Midbrain (tissue), 1 donor: ENCODE results near the gene KLHL6.

ENCODE experiments used
- DNase-seq: peaks from one replicate; lab custom pipeline; 2025; lab: John Stamatoyannopoulos, UW

Gene KLHL6

DNA sequence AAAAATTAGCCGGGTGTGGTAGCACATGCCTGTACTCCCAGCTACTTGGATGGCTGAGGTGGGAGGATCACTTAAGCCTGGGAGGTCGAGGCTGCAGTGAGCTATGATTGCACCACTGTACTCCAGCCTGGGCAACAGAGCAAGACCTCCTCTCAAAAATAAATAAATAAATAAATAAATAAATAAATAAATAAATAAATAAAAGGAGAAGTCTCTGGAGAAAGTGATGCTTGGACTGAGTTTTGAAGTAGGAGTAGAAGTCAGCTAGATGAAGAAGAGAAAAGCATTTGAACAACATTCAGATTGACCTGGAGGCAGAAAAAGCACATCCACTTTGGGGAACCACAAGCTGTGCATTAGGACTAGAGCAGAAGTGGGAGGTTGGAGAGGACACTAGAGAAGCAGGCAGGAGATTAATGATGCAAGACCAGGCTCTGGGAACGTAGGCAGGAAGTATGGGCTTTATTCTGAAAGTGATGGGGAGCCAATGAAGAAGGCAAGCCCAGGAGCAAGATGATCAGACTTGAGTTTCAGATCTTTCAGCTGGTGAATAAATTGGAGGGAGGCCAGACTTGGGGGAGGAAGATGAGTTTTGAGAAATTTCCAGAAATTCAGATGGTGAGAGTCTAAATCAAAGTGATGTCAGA is 48.7 kb downstream of the KLHL6 start:
- no peak for DNase-seq

DNA sequence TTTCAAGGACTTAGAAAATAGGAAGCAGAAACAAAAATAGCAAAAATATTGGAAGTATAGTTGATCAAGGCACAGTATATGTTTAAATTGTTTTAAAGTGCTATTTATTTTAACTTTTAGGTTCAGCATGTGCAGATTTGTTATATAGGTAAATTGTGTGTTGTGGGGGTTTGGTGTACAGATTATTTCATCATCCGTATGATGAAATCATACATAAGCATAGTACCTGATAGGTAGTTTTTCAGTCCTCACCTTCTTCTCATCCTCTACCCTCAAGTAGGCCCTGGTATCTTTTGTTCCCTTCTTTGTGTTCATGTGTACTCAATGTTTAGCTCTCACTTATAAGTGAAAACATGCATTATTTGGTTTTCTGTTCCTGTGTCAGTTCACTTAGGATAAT is 50.9 kb downstream of the KLHL6 start:
- no peak for DNase-seq

DNA sequence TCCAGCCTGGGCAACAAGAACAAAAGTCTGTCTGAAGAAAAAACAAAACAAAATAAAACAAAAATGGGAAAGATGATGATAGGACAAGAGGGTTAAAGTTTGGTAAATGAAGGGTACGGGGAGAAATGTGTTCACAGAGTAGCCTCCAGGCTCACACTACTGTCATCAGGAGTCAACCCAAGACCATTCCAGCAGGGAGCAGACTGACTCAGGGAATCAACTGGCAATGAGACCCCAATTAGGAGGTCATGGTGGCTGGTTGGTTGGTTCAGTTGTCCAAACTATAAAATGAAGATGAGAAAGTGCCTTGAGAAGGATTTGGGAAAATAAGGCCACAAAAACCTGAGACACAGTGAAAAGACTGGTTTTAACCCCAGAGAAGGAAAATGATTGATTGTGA is 51.8 kb downstream of the KLHL6 start:
- DNase-seq, result no peak

DNA sequence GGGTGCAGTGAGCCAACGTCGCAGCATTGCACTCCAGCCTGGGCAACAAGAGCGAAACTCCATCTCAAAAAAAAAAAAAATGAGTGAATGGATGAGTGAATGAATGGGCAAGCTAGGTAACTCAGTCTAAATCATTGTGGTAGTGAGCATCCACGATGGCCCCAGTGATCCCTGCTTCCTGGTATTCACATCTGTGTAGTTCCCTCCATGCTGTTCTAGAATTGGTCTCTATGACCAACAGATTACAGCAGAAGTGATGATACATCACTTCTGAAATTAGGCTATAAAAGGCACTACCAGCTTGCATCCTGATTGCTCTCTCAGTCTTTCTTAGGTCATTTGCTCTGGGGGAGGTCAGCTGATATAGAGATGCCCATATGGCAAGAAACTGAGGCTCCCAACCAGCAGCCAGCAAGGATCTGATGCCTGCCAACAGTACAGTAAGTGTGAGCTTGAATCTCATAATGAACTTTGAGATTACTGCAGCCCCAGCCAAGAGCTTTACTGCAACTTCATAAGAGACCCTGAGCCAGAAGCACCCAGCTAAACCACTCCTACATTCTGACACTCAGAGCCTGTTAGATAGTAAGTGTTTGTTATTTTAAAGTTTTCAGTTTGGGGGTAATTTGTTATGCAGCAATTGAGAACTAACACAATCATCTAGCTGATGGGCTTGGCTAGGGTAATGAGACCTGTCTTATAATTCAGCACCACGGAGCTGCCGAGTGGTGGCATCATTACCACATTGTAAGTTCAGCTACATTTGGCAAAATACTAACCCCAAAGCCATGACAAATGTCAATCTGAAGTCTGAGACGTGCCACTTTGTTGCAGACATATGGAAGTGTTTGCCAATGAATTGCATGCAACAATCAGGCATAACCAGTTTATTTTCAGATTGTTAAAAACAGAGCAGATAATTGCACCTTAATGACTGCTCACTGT is 53.0 kb downstream of the KLHL6 start:
- peak; percentile 67 for DNase-seq

DNA sequence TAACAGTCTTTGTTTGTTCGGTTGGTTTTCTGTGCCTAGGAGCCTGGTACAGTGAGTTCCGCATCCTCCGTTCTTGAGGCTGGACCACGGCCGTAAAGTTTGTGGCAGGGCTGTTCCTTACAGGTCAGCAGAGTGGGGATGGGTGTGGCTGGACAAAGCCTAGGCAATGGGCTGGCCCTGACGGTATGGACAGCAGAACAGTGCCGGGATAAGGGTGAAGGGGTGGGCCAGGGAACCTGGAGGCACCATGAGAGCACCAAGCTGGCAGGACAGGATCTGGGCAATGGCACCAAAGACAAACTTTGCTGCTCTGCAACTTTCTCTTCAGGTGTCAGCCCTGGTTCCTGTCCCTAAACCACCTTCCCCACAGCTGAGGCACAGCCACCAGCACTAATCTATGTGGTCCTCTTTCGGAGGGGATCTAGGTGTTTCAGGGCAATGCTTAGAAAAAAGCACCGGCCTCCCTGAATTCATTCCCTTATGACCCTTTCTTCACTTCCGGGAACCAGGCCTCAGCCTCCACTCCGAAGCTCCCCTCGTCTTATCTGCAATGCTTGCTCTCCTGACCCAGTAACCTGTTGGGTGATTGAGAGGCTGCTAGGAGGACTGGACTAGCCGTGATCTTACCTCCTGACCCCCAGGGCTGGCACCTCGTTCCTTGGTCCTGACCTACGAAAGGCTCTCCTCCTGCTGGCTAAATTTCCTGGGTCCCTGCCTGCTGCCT is 54.4 kb downstream of the KLHL6 start:
- no peak for DNase-seq

DNA sequence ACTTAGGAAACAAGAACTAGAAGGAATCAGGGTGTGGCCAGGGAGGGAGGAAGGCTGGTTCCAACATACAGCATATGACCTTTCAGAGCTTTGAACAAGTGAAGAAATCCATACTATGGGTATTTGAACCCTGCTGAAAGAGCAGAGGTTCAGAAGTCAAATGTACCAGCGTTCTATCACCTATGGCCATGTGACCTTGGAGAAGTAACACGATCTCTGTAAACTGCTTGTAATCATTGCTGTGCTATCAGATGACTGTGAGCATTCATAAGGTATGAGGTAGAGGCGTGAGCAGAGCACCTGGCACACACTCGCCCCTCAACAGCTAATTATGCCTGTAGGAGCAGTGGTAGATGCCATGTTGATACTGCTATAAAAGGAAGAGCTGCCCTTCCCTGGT is 55.2 kb downstream of the KLHL6 start:
- DNase-seq, result no peak

DNA sequence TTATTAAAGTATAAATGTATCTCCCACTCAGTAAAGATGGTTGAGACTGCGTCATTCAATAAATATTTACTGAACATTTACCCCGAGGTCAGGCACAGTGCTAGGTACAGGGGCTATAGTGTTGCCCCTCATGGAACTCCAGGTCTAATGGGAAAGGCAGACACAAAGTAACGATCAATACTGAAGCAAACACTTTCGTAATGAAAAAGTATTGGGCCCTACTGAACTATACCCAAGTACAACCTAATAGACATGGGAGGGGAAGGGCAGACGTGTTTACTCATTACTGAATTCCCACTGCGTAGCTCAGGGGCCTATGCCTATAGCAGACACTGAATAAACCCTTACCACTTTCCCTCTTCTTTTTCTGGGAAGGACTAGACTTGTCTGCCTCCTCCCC is 56.9 kb downstream of the KLHL6 start:
- no peak for DNase-seq

DNA sequence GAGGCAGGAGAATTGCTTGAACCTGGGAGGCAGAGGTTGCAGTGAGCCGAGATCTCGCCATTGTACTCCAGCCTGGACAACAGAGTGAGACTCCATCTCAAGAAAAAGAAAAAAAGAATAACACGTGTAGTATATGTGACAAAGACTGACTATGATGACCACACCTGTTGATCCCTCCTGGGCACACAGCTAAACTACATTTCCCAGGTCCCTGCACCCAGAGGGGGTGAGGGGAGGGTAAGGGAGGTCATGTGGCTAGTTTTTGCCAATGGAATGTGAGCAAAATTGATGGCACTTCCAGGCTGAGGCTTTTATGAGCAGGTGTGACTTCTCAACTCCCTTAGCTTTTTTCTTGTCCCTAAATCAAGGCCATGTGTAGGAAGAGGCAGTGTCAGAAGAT is 58.2 kb downstream of the KLHL6 start:
- no peak for DNase-seq

DNA sequence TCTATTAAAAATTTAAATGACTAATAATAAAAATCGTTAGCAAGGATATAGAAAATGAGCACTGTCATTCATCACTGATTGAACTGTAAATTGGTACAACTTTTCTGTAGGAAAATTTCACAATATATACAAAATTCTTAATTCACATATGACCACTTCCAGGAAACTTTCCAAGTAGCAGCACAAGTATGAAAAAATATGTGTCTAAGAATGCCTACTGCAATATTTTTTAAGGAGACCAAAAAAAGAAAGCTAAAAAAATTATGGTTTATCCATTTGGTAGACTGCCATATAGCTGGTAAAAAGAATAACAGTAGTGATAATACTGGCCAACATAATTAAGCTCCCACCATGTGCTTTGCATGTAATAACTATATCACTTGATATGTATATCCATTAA is 59.2 kb downstream of the KLHL6 start:
- DNase-seq, result no peak

DNA sequence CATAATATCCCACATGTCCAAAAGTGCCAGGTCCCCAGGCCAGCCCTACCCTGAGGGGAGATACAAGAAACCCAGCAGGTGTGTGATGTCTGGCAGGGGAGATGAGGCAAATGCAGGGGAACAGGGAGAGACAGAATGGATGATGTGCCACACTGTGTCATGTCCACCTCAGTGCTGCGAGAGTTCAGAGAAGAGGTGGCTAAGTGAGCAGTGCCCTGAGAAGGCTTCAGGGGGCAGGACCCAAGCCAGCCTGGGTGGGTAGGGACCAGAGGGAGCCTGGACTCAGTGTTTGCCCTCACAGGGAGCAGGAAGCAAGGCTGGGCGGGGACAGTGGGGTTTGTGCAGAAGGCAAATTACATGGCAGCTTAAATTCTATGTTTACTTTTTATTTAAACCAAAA is 61.2 kb downstream of the KLHL6 start:
- no peak for DNase-seq

DNA sequence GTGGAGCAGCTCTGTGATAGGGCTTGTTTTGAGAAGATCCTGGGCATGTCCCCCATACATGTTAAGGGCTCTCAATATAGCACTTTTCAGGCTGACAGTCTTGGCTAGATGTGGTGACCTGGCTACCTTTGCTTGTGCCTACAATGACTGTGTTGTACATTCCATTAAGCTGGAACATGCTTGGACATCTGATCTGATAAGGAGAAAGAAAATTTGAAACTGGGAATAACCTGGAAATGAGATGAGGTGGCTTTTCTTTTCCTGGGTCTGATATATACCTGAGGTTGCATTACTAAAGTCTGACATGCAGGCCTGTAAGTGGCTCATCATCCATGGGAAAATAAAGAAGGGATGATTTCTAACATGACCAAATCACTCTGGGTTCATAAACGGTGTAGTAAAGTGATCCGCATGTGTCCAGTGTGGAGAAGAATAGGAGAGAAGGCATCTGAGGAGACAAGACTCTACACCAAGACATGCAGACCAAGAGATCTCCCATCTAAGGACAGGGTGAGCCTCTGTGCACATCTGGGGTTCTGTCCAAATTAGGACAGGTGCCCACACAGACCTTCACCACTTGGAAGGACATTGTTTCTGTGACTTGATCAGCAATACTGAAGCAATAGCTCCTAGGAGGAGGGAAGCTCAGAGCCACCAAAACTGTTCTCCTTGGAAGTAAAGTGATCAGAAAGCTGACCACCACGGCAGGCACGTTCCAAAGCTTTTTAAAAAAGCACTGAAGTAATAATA is 62.0 kb downstream of the KLHL6 start:
- DNase-seq, result no peak

DNA sequence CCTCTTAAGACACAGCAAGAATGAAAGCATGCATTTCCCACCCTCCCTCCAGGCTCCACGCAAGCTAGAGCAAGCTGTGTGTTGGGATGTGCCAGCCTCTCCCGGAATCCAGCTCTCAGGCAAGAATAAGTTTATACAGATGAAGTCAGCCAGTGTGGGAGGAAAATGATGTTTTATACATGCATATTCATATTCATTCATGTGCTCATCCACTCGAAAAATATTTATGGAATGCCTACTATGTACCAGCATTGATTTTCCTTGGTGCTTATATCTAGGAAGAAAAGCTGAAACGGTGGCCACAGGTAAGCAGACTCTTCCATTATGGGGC is 62.7 kb downstream of the KLHL6 start:
- DNase-seq, result no peak

DNA sequence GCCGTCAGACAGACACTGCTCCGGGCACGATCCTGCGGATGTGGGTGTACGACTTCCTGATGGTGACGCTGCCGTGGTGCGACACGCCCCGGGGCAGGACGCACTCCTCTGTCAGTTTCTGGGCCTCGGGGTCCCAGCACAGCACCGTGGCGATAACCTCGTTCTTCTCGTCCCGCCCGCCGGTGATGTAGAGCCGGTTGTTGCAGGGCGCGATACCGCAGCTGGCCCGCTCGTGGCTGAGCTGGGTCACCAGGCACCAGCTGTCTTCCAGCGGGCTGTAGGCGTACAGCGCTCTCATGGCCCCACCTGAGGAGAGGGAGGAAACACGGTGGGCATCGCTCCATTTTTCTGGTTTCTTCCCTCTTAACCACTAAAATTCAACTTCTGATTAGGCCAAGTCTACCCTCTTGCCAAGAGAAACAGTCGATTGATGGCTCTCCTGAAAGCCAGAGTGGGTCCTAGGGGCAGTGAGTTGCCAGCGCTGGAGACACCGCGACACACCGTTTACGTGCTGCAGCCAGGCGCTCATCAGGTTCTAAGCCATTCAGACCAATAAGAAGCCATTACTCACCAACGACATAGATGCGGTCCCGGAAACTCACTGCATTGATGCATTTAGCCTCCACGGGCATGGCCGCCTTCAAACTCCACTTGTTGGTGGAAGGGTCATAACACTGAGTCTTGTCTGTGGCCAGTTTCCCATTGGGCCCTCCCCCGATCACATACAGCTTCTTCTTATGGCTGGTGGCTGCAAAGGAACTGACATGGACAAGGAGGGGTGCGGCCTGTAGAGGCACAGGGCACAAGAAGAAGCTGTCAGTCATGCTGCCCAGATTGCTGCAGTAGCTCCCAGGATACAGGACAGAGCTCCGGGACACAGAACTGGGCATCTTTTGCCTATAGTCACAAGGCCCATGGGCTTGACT is 63.3 kb downstream of the KLHL6 start:
- no peak for DNase-seq

DNA sequence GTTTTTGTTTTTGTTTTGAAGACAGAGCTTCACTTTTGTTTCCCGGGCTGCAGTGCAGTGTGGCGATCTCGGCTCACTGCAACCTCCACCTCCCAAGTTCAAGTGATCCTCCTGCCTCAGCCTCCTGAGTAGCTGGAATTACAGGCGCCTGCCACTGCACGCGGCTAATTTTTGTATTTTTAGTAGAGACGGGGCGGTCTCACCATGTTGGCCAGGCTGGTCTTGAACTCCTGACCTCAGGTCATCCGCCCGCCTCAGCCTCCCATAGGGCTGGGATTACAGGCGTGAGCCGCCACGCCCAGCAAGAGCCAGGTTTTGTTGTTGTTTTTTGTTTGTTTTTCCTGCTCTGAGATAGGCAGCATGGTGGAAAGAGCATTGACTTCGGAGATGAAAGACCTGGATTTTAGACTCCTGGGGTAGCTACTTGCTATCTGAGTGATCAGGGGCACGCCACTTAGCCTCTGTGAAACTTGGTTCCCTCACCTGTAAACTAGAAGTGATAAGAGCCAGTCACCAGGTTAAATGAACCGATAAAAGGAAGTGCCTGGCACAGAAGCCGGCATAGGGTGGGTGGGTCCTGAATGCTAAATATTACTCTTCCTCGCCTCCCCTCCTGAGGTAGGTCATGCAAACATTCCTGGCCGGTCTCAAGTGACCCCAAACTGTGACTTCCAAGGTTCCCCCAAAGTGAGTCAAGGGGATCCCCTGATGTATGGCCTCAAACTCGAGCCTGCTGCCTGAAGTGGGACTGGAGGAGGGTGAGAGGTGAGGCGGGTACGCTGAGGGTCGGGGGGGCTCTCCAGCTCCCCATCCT is 64.2 kb downstream of the KLHL6 start:
- DNase-seq, result no peak

DNA sequence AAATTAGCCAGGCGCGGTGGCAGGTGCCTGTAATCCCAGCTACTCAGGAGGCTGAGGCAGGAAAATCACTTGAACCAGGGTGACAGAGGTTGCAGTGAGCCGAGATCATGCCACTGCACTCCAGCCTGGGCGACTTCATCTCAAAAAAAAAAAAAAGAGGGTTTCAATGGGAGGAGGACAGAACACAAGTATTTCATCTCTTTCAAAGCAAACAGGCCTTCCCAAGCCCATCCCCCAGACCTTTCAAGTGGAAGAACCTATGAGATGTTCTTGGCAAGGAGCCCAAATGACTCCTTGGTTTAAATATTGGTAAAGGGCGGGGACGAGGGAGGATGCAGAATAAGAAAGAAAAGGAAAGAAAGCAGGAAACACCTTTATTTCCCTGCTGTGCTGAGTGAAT is 64.9 kb downstream of the KLHL6 start:
- DNase-seq, result no peak

DNA sequence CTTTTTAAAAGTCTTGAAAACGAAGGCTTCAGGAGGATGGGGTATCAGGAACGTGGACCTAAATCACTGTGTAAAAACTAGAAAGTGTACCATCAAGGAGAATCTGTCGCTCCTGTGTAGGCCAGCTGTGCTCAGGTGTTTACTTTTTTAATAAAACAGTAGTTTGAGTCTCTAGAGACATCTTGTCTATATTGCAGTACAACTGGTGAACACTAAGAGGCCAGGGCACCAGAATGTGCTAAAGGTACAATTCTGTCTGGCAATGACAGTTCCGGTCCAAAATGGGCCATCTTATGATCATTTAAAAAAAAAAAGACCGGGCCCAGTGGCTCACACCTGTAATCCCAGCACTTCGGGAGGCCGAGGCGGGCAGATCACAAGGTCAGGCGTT is 65.3 kb downstream of the KLHL6 start:
- DNase-seq, result no peak

DNA sequence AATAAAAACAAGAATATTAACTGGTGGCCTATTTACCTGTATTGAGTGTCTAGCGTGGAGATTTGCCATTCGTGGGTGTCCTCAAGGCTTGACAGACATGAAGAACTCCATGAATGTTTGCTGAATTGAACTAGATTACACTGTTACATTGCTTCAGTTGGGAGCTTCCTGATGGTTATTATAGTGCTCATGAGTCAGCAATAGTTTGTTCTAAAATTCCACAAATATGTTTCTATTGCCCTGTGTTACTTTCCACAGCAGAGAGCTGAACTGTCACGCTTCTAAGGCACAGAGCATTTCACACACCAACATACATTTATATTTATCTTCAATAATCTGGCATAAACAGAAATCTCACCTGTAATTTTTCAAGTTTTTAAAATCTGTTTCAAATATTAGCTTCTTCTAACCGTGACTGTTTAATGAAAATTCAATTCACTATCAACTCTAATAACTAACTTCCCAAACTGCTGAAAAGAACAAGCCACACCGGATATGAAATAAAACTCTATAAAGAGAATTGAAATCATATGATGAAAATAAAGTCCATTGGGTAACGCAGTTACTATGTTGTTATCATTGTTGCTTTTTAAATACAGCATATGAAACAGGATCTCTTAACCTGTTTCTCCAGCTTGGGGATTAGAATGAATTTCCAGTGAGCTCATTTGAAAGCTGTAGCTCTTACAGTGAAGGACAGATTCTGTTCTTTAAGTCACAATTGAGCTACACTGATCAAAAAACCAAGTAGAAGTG is 65.9 kb downstream of the KLHL6 start:
- DNase-seq, result no peak

DNA sequence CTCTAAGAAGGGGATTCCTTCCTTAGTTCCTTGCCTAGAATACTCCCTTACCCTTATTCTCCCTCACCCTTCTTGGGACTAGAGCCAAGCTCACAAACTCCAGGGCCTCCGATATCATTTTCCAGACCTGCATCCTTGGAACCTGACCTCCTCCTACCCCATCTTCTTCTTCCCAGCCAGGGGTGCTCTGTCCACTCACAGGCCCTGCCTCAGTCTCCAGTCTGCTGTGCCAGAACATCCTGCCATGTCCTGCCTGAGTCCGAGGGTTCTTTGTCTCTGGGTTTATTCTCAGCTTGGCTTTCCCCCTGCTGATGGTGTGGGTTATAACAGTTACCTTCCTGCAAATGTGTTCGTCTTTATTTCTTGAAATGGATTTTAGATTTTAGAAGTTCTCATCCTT is 67.2 kb downstream of the KLHL6 start:
- no peak for DNase-seq

DNA sequence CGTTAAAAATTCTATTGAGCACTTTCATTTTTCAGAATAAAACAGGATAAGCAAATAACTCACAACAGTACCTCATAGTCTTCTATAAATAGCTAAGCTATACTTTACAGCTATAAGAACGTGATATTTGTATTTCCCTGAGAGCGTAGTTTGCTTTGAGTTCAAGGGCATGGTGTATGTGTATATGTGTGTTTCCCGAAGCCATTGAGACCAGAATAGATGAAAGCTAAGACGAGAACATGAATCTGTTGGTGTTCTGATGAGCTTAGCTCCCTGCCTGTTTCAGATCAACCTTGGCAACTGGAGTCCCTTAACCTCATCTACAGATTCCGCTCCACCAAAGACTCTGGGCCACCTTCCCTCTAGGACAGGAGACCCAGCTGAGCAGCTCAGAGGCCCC is 67.6 kb downstream of the KLHL6 start:
- no peak for DNase-seq

DNA sequence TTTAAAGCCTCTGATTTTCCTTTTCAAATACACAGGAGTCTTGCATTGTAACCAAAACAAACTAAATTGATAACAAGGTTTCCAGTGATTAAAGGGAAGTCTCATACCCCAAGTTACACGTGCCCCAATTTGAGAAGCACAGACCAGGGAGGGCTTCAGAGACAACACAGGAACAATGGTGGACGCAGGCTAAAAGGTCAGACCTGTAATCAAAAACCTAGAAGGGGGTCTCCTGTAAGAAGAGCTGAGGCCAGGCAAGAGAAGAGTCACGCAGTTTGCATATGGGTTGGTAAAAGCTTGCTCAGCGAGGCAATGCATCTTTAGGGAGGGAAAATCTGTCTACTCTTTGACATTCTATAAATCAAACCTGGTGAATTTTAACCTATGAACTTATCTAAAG is 68.5 kb downstream of the KLHL6 start:
- no peak for DNase-seq
